HG03064 (cell line): ENCODE data around the gene DDX52.

Source experiments
- ATAC-seq: cut with Tn5 transposase; IDR thresholded peaks from one replicate; pipeline ENCODE4 v1.9.1; 2021; ENCODE audit warnings: low read depth; ENCODE audit not compliant: unreplicated experiment

DDX52 gene

GRCh38 chr17:37592291-37592690, 51.0 kb downstream of the DDX52 start:
- ATAC-seq, result no peak

GRCh38 chr17:37585066-37585465, 58.2 kb downstream of the DDX52 start:
- ATAC-seq, result no peak

GRCh38 chr17:37576281-37576680, 67.0 kb downstream of the DDX52 start:
- ATAC-seq, result no peak

- no peak for ATAC-seq
Measured at GRCh38 chr17:37574427-37574826, 68.8 kb downstream of the DDX52 start.

- ATAC-seq, result no peak
Measured at GRCh38 chr17:37571674-37572073, 71.6 kb downstream of the DDX52 start.

GRCh38 chr17:37570527-37571093, 72.6 kb downstream of the DDX52 start:
- no peak for ATAC-seq

GRCh38 chr17:37568350-37569053, 74.7 kb downstream of the DDX52 start:
- ATAC-seq, result no peak

- ATAC-seq, result no peak
Measured at GRCh38 chr17:37567538-37567937, 75.7 kb downstream of the DDX52 start.

- no peak for ATAC-seq
Measured at GRCh38 chr17:37567137-37567536, 76.1 kb downstream of the DDX52 start.

GRCh38 chr17:37564252-37564651, 79.0 kb downstream of the DDX52 start:
- ATAC-seq, result no peak

- no peak for ATAC-seq
Measured at GRCh38 chr17:37562016-37562745, 81.1 kb downstream of the DDX52 start.
